Nephron progenitor cell (in vitro differentiated cells): ENCODE results near the gene DMRTC2.

ENCODE experiments used
- DNase-seq: peaks from one replicate; pipeline ENCODE4 v3.0.0; 2021
- H3K27ac Mint-ChIP-seq: 2 replicates; pipeline ENCODE4 v1.8.0; 2021; ENCODE audit warnings: mild to moderate bottlenecking, moderate library complexity, mixed read lengths
- H3K27me3 Mint-ChIP-seq: 2 replicates; pipeline ENCODE4 v1.8.0; 2021; ENCODE audit warnings: mild to moderate bottlenecking, low read depth, mixed read lengths; ENCODE audit not compliant: poor library complexity
- H3K36me3 Mint-ChIP-seq: 2 replicates; pipeline ENCODE4 v1.8.0; 2021; ENCODE audit warnings: low read depth, mixed read lengths
- H3K4me1 Mint-ChIP-seq: 2 replicates; pipeline ENCODE4 v1.8.0; 2021; ENCODE audit warnings: mixed read lengths
- H3K4me3 Mint-ChIP-seq: 2 replicates; pipeline ENCODE4 v1.8.0; 2021; ENCODE audit warnings: mild to moderate bottlenecking, moderate library complexity, mixed read lengths
- H3K9me3 Mint-ChIP-seq: 2 replicates; pipeline ENCODE4 v1.8.0; 2021; ENCODE audit warnings: mild to moderate bottlenecking, moderate library complexity, mixed read lengths
- CTCF ChIP-seq: fragments of 200-600 bp; sonication (generic); IDR thresholded peaks from 2 replicates; pipeline ENCODE4 v1.5.0; 2021; ENCODE audit warnings: antibody characterized with exemption

Gene DMRTC2

GRCh38 chr19:41847351-41848105 is 2.7 kb downstream of the DMRTC2 start:
- H3K36me3 Mint-ChIP-seq = no peaks in the 10 kb centered on the region
- no peak for DNase-seq
- H3K4me3 Mint-ChIP-seq = no peak overlapping the region
- no peak for TF ChIP-seq CTCF
- no peaks in the 10 kb centered on the region for H3K4me1 Mint-ChIP-seq
- no peak overlapping the region for H3K27ac Mint-ChIP-seq
- H3K27me3 Mint-ChIP-seq = peaks cover 74% of the 10 kb centered on the region
- peaks cover 26% of the 10 kb centered on the region for H3K9me3 Mint-ChIP-seq

- H3K9me3 Mint-ChIP-seq = peaks cover 19% of the 10 kb centered on the region
Observed at GRCh38 chr19:41848666-41849065, 3.8 kb downstream of the DMRTC2 start.

GRCh38 chr19:41849067-41849466 is 4.2 kb downstream of the DMRTC2 start:
- no peaks in the 10 kb centered on the region for H3K36me3 Mint-ChIP-seq
- H3K27ac Mint-ChIP-seq = no peak overlapping the region
- H3K4me1 Mint-ChIP-seq = no peaks in the 10 kb centered on the region
- TF ChIP-seq CTCF = no peak
- no peak for DNase-seq
- H3K4me3 Mint-ChIP-seq = no peak overlapping the region
- peaks cover 15% of the 10 kb centered on the region for H3K9me3 Mint-ChIP-seq
- H3K27me3 Mint-ChIP-seq = peaks cover 78% of the 10 kb centered on the region

More at GRCh38 chr19:41848666-41849065, 3.8 kb downstream of the DMRTC2 start:
- Mint-ChIP-seq H3K27ac (no peak overlapping the region), H3K4me3 (no peak overlapping the region), H3K36me3 (no peaks in the 10 kb centered on the region), H3K27me3 (peaks cover 77% of the 10 kb centered on the region), H3K4me1 (no peaks in the 10 kb centered on the region)
- TF ChIP-seq CTCF = no peak
- DNase-seq = no peak

- no peak overlapping the region for H3K4me3 Mint-ChIP-seq
Observed at GRCh38 chr19:41850381-41850780, 5.5 kb downstream of the DMRTC2 start.

GRCh38 chr19:41851456-41851855 is 6.6 kb downstream of the DMRTC2 start:
- H3K9me3 Mint-ChIP-seq = no peaks in the 10 kb centered on the region
- no peak for TF ChIP-seq CTCF
- H3K36me3 Mint-ChIP-seq = no peaks in the 10 kb centered on the region
- DNase-seq = no peak
- H3K4me1 Mint-ChIP-seq = no peaks in the 10 kb centered on the region
- peaks cover 87% of the 10 kb centered on the region for H3K27me3 Mint-ChIP-seq
- no peak overlapping the region for H3K27ac Mint-ChIP-seq
- H3K4me3 Mint-ChIP-seq = no peak overlapping the region

More at GRCh38 chr19:41850381-41850780, 5.5 kb downstream of the DMRTC2 start:
- Mint-ChIP-seq H3K27me3 (peaks cover 85% of the 10 kb centered on the region), H3K36me3 (no peaks in the 10 kb centered on the region), H3K27ac (no peak overlapping the region), H3K4me1 (no peaks in the 10 kb centered on the region), H3K9me3 (peaks cover 7% of the 10 kb centered on the region)
- DNase-seq = no peak
- no peak for TF ChIP-seq CTCF

GRCh38 chr19:41853344-41853743 is 8.5 kb downstream of the DMRTC2 start:
- Mint-ChIP-seq H3K4me3 (no peak overlapping the region), H3K36me3 (no peaks in the 10 kb centered on the region), H3K9me3 (no peaks in the 10 kb centered on the region), H3K27me3 (peaks cover 94% of the 10 kb centered on the region), H3K27ac (no peak overlapping the region), H3K4me1 (no peaks in the 10 kb centered on the region)
- TF ChIP-seq CTCF = no peak
- DNase-seq = no peak
